NCI-H524 treated with DMSO at 0.1 percent for 48 hours (cell line): ENCODE measurements around the gene CLEC20A.

Source experiments
- DNase-seq: peaks from one replicate; lab custom pipeline; 2025; lab: John Stamatoyannopoulos, UW

Gene CLEC20A

DNA sequence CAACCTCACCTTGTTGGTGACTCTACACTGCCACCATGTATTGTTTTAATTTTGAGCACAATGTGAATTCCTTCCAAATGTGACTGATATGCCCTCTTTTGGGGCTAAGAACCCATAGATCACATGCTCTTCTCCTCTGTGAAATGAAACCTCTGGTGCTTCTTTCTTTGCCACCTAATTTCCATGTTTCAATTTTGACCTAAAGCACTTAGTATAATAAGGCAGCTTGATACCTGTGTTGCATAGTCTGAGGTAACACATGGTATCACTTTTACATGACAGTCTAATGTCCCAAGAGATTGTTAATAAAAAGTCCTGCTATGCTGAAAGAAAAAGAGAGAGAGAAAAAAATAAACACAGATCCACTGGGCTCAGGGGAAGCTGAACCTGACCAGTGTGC is 24.2 kb downstream of the CLEC20A start:
- no peak for DNase-seq

DNA sequence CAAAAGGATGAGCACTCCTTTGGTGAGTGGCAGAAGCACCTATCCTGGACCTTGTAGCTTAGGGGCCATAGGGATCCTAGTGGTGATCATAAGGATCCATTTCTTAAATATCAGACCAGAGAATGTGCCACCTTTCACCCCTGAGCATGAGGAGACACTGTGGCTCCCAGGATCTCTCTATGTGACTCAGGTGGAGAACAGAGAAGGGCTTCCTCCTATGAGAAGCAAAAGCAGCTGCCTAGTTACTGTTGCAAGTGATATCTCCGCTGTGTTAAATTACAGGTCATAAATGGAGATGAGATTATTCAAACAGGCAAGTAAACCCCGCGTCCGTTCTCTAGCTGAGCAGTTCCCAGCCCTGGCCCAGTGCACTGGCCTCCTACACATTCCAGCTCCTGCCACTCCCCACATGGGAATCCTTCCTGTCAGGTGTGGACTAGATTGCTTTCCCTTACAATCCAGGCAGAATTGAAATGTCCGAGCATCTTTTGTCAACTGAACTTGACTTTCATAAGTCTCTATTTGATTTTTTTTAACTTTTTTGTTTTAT is 26.3 kb downstream of the CLEC20A start:
- DNase-seq, result no peak

DNA sequence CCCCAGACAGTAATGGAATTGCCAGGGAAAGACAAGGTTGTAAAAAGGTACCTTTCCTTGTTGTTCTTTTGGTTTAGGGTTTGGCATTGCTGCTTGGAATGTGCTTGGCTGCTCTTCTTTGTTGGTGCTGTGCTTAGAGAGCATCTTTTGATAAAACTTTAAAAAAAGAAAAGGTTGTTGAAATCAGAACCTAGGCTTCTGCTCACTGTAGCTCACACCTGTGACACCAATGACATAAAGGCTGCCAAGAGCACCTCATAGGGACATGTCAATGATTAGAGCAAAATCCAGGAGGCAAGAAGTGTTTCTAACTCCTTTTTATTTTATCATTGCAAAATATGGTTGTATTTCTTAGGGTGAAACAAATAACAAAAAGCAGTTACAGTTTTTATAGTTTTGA is 28.9 kb downstream of the CLEC20A start:
- no peak for DNase-seq

DNA sequence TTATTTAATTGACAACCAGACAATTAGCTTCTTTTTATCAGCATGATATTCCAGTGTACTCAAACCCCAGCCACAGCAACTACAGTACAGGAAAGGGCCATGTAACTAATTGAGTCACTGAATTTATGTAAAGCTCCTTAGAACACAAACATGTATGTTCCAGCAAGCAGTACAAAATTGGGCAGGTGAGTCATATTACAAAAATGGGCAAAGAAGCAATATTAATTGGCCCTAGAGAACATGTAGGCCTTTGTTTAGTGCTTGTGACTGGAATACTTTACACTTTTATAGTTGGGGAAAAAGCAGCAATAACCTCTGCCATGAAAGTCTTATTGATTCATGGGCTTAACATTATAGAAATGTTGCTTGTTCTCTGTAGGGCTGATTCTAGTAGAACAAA is 31.8 kb downstream of the CLEC20A start:
- DNase-seq, result no peak

DNA sequence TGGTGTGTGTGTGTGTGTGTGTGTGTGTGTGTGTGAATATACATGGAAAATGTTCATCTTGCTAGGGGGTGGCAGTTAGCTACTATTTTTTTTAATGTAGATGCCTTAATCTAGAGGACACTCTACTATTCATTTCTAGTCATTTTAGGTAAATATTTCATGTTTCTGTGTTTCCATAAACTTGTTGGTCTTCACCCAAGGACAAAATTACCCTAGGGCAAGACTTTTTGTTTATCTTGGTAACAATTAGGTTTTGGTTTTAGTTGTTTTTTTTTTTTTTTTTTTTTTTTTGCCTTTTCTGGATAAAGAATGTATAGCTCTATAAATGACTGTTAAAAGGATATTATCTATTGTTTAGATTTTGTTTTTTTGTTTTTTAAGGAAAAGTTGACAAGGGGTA is 32.2 kb downstream of the CLEC20A start:
- DNase-seq, result no peak

DNA sequence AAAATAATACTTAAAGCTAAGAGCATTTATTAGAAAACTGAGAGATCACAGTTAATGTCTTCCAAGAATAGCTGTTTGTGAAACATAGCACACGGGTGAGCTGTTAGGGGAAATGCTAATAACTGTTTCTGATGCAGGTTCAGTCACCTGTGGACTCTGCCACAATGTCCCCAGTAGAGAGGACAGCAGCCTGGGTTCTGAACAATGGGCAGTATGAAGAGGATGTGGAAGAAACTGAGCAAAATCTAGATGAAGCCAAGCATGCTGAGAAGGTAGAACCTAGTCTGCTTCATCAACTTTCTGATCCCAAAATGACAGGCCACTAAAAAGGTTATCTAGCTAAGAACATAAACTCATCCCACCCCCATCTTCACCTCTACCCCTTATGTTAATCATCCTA is 32.6 kb downstream of the CLEC20A start:
- no peak for DNase-seq

DNA sequence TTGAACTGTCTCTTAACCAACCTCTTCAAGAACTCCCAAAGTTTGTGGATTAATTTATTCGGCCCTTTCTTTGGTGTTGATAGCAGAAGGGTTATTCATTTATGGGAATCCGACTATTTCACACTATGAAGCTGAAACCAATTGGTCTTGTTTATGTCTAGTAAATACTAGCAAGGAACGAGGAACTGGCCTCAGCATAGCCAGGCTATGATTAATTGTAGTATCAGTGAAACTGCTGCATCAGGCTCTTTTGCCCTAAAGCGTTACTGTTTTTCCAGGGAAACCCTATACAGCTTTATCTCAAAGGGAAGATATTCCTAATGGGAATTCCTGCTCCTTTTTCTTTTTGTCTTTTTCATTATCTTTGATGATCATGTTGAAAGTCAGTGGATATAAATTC is 35.1 kb downstream of the CLEC20A start:
- no peak for DNase-seq

DNA sequence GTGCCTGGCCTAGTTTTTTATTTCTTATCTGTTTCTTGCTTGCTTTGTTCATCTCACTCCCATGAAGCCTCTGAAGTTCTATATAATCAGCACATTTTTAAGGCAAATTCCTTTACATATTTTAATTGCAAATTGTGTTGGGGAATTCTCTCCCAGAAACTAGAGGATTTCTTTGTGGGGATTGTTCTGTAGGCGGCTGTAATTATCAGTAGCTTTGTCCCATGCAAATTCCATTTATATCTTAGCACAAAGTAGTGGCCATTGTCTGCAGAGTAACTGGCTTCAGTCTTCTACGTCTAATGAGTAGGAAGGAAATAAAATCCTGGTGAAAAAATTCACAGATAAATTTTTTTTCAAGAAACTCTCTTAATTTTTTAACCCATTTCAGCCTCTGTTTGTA is 35.7 kb downstream of the CLEC20A start:
- no peak for DNase-seq

DNA sequence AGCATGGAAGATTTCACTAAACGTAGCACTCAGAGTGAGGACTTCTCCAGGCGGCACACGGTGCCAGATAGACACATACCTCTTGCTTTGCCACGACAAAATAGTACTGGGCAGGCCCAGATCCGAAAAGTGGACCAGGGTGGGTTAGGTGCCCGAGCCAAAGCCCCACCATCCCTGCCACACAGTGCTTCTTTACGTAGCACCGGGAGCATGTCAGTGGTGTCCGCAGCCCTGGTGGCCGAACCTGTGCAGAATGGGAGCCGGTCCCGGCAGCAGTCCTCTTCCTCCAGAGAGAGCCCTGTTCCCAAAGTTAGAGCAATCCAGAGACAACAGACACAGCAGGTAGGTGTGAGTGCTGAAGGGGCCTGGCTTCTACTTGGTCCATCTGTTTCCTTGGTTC is 38.6 kb downstream of the CLEC20A start:
- no peak for DNase-seq

DNA sequence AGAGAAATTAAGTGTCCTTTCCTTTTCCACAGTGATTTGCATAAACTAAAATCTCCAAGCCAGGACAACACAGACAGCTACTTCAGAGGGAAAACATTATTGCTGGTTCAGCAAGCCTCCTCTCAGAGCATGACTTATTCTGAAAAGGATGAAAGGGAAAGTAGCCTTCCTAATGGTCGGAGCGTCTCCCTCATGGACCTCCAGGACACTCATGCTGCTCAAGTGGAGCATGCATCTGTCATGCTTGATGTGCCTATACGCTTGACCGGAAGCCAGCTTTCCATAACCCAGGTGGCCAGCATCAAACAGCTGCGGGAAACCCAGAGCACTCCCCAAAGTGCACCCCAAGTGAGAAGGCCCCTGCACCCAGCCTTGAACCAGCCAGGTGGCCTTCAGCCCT is 39.1 kb downstream of the CLEC20A start:
- DNase-seq, result no peak

DNA sequence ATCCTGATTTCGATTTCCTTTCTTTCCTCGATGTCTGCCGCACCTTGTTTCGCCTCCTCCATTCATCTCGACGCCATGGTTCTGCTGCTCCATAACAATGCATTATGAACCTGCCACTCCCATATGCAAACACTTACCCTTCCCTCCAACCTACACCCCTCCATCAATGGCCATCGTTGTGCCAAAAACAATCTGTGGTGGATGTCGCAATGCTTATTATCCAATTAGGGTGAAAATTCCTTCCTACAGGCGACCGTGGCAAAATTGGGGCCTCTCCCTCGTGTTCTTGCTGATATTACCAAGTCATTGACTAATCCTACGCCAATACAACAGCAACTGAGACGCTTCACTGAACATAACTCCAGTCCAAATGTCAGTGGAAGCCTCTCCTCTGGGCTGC is 40.3 kb downstream of the CLEC20A start:
- DNase-seq, result no peak

DNA sequence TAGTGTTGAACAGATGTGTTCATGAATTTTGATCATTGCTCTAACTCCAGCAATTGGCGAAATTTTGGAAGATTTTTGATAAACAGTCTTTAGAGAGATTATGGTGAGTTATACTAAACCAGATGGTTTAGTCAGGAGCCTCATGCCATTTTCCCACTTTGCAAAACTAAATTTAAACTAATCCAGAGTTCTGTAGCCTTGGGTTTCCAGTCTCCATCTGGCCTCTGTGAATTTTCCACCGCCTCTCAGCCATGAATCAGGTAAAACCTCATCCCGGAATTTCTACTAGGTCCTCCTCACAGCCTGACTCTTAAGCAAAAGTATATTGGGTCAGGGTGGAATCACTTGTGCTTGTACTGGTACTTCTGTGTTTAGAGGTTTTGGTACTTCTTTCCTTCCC is 44.8 kb downstream of the CLEC20A start:
- no peak for DNase-seq

DNA sequence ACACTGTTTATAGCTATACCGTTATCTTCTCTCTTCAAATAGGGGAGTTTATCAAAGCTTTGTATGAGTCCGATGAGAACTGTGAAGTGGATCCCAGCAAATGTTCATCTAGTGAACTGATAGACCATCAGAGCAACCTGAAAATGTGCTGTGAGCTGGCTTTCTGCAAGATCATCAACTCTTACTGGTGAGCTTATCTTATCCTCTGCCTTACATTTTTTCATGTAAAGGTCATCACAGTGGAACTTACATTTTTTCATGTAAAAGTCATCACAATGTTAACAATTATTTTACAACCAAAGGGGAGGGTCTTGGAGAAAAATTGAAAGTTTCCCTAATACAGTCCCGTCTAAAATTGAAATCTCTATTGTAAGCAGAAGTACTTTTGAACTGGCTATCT is 45.2 kb downstream of the CLEC20A start:
- DNase-seq, result no peak

DNA sequence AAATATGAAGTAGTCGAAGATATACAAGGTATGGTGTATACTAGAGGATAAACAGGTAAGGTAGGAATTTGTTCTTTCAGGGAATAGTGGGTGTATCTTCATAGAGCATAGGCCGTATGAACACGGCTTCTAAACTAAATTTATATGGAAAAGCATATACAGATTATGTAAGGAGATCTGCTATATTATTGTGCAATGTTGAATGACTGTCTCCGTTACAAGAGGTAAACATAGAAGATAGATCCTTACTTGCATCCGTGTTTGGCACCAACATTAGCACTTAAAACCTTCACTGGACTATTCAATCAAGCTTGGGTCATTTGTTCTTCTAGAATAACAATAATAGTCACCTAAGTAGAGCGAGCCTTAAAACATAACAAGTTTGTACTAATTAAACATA is 45.9 kb downstream of the CLEC20A start:
- no peak for DNase-seq

DNA sequence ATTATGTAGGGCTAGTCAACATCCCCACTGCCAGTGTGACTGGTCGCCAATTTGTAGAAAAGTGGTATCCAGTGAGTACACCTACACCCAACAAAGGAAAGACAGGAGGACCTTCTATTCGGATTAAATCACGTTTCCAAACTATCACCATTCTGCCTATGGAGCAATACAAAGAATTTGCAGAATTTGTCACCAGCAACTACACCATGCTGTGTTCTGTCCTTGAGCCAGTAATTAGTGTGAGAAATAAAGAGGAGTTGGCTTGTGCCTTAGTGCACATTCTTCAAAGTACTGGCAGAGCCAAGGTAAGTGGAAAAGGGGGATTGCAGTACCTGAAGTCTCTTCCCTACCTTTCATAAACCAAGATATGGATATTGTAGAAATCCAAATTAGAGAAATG is 53.8 kb downstream of the CLEC20A start:
- DNase-seq, result no peak

DNA sequence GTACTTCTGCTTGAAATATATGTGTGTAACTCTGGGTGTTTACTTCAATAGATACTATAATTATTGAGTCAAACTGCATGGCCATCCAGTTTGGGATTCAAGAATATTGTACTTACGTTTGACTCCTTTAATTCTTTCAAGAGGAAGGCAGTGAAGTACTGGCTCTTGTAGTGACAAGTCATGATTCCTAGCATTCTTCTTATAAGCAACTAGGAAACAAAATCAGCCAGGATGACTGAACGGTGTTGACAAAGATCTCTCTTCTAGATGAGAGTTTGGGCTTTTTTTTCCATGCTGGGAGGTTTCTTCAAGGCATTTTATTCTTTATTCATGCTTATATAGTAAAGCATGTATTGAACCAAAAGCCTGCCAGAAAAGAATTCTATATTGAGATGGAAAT is 58.3 kb downstream of the CLEC20A start:
- DNase-seq, result no peak

DNA sequence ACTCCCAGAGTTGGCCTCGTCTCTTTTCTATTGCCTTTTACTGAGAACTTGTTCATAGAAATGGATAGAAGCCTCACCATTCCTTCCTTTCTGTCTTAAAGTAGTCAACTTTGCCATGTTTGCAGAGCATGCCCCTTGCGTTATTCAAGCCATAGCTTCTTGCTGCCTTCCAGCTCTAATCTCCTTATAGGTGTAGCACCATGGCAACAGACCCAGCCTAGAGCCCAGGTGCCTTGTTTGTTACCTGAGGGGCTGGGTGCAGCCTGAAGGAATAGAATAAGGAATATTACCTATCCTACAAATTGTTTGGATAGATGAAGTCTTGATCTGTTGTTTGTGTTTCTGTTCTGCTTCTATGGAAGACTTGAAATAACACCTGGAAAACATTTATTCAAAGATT is 59.9 kb downstream of the CLEC20A start:
- DNase-seq, result no peak

DNA sequence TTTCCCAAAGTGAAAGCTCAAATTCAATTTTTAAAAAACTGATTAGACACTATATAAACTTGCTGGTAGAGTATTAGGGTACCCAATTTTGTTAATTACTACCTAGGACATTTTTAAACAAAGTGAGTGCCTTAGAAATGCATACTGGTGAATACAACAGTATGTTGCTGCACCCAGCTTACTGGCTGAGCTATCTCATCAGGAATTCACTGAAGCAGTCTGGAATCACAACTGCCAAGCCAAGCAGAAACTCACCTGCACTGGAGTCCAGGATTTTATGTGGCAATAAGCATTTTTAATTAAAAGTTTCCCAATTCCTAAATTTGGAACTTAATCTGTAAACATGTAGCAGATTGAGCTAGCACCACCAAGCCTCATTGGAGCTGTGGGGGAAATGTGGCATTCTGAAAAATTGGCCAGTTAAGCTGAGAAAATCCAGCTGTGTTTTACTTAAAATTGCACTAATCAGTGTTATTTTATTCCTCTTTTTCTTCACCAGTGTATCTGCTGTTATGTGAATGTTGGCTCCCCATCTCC is 61.8 kb downstream of the CLEC20A start:
- no peak for DNase-seq

DNA sequence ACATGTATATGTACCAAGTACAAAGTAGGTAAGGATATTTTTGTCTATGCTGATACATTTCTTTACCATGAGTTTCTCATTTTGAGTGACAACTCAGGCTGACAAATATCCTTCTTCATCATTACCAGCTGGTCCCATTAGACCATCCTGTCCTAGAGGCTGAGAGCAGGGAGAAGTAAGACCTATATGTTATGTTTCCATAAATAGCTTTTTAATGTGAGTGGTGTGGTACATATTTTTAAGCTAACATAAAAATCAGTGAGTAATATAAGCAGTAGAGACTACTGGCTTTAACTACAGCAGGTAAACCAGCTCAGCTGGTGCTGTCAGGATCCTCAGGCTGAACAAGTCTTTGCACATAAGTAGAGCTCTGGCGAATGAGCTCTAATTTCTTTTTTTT is 62.4 kb downstream of the CLEC20A start:
- no peak for DNase-seq
